HG03097 (cell line): ENCODE measurements around the gene ETV3.

Experiments used
- ATAC-seq: cut with Tn5 transposase; IDR thresholded peaks from one replicate; pipeline ENCODE4 v1.9.1; 2021; ENCODE audit not compliant: unreplicated experiment, low FRiP score

Gene ETV3

GRCh38 chr1:157140063-157140588 is 1.9 kb upstream of the ETV3 start:
- no peak for ATAC-seq

GRCh38 chr1:157139052-157139715 is 989 bp upstream of the ETV3 start:
- no peak for ATAC-seq

- peak; percentile 5 for ATAC-seq
Measured at GRCh38 chr1:157137408-157138219, 581 bp downstream of the ETV3 start.

GRCh38 chr1:157137046-157137407 is 1.2 kb downstream of the ETV3 start:
- no peak for ATAC-seq

- ATAC-seq: no peak
Measured at GRCh38 chr1:157136133-157136532, 2.1 kb downstream of the ETV3 start.

GRCh38 chr1:157135646-157136045 is 2.5 kb downstream of the ETV3 start:
- no peak for ATAC-seq

DNA sequence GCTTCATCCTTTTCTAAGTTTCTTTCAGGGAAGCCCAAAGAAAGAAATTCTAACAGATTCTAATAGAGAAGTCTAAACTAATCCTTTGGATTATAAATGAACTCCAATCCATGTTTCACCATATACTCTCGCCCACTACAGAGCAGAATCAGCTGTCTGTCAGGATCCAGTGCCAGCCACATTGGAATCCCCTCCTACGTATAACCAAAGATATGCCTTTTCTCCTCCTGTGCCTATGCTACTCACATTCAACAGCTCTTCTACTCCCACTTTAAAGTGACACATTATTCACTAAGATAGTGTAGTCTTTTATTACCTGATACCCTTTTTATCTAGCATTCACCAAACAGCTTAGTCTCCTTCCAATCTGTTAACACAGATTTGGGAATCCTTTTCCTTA is 3.1 kb downstream of the ETV3 start:
- no peak for ATAC-seq

DNA sequence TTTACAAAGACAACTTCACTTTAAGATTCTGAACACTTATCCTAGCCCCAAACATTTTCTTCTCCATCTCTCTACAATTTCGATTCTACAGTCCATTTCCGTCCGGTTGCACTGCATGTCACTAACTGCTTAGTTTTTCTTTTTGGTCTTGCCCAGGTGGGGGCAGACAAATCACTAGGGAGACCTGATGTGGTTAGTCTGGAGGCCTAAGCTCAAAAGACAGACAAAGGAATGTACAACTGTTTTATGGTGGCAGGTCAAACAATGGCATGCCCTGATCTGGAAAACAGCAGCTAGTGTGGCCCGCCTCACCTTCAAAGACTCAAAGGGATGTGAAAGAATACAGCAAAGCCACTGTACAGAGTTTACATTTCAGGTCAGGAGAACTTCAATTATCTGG is 3.8 kb downstream of the ETV3 start:
- no peak for ATAC-seq

DNA sequence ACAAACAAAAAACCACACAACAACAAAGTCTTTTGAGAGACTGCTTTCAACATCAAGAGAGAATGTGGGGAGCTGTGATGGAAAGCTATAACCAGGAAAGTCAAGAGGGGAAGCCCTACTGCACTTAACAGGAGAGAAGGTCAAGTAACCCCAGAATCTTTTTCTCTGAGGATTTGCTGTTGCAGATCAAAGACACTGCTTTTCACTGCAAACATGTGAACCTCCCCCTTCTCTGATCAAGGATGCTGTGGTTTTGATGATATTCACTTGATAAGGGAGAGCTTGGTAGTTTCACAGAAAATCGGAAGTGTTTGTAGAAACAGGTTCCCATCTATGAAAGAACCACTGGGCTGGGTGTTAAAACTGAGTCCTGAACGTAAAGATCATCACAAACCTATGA is 4.8 kb downstream of the ETV3 start:
- ATAC-seq: no peak

GRCh38 chr1:157132616-157133167 is 5.5 kb downstream of the ETV3 start:
- no peak for ATAC-seq

GRCh38 chr1:157132111-157132510 is 6.1 kb downstream of the ETV3 start:
- ATAC-seq: no peak

DNA sequence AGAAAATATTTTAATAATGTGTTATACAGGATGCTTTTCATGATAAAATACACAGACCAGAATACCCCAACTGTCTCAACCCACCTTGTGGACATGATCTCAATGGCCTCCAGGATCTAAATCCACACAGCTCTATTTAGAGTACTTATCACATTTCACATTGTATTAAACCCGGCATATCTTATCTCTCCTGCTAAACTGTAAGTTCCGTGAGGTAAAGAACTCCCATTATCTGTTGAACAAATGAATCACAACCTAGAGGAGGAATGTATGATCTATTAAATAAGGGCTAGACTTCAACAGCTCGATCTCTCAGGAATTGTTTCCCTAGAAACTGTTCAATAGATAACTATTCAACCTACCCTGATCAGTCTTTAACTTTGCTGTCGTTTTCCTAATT is 6.9 kb downstream of the ETV3 start:
- no peak for ATAC-seq

- no peak for ATAC-seq
Measured at GRCh38 chr1:157124855-157125254, 13.3 kb downstream of the ETV3 start.

- no peak for ATAC-seq
Measured at GRCh38 chr1:157119448-157119847, 18.7 kb downstream of the ETV3 start.

- no peak for ATAC-seq
Measured at GRCh38 chr1:157119008-157119407, 19.2 kb downstream of the ETV3 start.

- no peak for ATAC-seq
Measured at GRCh38 chr1:157117527-157118057, 20.6 kb downstream of the ETV3 start.

- no peak for ATAC-seq
Measured at GRCh38 chr1:157116737-157117103, 21.5 kb downstream of the ETV3 start.

- no peak for ATAC-seq
Measured at GRCh38 chr1:157115851-157116736, 22.1 kb downstream of the ETV3 start.

- no peak for ATAC-seq
Measured at GRCh38 chr1:157115429-157115838, 22.8 kb downstream of the ETV3 start.
